TTC549 (cell line): ENCODE measurements around the gene SENP1.

Experiments used
- FAIRE-seq: peaks from 2 replicates; lab custom pipeline; 2012; peaks lifted over from hg19 to GRCh38; lab: Jason Lieb, UNC

SENP1 gene

DNA sequence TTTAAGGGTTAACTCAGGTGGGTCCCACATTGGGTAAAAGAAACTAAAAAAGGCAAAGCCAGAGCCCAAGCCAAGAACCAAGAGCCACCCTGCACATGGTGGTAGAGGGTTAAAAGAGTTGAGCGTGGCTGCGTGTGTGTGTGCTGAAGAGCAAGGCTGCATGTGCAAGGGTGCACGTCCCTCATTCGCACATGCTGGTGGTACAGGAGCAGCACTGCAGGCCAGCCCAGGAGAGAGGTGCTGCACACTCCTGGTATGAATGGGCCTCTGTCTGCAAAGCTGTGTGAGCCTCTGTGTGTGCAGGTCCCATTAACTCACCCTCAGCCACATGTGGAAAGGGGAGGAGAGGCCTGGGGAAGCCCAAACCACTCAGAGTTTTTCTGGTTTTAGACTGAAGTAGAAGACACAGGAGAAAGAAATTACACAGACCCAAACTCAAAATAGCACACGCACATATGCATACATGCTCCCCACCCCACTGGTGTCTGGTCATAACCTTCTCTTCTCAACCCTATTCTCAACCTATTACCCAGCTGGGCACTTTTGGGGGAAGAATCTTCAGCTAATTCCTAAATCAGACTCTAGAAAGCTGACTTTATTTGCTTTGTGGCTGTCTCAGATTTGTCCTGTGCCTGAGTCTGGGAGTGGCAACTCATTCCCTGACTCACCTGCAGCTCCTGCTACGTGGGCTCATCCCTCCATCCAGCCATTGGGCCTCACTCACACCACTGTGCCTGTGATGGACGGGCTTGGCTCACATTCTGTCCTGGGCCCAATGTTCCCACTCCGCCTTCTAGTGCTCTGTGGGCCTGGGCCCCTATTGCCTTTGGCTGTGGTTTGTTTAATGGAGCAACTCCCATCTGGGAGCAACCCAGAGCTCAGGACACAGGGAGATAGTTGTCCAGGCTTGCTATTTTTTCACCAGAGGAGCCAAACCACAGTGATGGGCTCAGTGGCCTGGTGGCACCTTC lies 70.8 kb downstream of the SENP1 start:
- no peak for FAIRE-seq

DNA sequence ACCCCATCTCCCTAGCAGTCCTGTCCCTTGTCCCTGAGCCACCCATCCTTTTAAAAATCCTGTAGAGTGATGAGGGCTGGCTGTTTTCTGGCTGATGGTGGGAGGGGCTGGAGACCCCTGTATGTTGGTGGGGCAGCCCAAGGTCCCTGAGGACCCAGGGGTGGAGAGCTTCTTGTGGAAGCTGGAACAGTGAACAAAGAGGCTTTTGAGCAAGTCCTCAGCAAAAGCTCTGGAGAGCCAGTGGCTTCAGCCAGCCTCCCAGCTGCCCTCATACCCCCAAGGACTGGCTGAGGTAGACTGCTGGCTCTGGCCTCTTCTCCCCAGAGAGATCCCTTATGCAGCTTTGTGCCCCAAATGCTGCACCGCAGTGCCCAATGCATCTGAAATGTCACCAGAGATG lies 72.4 kb downstream of the SENP1 start:
- FAIRE-seq: no peak

DNA sequence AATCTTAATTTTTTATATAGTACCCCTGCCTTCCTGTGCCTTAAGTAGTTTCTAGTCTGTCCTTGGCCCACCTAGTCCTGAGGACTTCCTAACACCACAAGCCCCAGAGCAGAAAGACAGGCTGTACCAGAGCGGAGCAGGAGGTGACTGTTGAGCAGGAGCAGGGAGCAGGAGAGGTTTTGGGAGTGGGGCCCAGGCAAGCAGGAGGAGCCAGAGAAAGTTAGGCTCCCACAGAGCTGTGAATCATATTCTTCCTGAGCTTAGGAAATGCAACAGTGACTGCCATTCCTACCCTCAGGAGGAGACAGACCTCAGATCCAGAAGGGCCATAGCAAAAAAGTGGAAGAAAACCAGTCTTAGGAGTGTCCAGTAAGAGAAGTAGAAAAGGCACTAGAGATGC lies 73.3 kb downstream of the SENP1 start:
- no peak for FAIRE-seq

- no peak for FAIRE-seq
Observed at GRCh38 chr12:48031135-48031960, 74.5 kb downstream of the SENP1 start.

GRCh38 chr12:48030173-48030650 lies 75.7 kb downstream of the SENP1 start:
- no peak for FAIRE-seq

DNA sequence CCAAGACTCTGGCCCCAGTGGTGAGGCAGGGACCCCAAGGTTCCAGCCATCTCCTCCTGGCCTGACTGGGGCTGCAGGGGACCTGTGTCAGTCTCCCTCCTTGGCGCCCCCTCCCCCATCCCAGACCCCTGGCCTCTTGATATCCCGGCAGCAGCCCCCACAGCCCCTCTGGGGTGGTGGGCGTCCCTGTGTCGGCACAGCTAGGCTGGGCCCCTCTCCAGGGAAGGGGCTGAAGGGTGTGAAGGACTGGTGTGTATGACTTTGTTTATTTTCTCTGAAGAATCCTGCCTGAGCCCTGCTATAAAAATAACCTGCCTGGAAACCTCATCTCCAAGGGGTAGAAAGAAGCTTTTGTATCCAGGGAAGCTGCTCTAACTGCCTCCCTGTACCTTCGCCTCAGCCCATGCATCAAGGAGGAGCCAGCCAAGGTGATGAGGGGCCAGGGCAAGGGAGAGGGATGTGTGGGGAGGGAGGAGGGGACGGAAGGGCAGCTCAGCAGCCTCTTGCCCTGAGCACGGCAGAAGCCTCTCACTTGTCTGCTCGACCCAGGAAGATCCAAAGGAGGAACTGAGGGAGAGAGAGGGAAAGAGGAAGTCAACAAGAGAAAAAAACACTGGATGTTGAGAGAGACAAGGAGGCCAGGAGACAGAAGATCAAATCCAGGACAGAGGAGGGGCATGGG lies 76.2 kb downstream of the SENP1 start:
- FAIRE-seq: no peak

DNA sequence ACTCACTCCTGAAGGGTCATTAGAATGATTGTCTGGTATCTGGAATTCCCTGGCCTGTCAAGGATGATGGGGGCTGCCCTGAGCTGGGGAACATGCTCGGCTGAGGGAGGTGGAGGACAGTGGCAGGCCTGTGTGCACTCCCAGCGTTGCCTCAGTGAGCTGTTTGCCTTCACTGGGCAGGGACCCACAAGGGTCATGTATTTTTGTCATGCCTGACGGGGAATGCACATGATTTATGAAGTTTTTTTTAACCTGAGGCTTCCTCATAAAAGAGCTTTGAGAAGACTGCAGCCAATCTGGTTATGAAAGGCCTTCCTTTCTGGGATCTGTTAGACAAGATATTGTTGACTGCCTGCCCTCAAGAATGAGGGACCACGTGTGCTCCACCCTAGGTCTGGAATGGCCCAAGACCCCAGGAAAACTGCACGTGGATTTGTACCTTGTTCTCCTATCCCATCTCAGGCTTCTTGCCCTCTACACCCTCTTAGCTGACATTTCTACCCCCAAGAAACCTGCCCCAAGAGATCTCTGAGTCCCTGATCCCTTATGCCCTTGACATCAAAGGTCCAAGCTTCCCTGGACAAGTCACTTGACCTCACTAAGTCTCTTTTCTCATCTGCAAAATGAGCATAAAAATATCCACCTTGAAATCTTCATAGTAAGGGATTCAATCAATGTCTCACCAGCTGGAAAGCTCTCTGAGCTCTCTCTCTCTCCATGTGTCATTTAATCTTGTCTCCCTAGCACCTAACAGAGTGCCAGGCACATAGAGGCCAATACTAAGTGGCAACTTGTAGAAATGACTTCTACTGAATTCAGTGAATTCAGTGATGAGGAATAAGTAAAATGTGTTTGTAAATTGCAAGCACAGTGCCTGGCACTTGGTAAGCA lies 77.1 kb downstream of the SENP1 start:
- FAIRE-seq: no peak

GRCh38 chr12:48027183-48028002 lies 78.5 kb downstream of the SENP1 start:
- no peak for FAIRE-seq

- FAIRE-seq: no peak
Observed at GRCh38 chr12:48026060-48026827, 79.6 kb downstream of the SENP1 start.

DNA sequence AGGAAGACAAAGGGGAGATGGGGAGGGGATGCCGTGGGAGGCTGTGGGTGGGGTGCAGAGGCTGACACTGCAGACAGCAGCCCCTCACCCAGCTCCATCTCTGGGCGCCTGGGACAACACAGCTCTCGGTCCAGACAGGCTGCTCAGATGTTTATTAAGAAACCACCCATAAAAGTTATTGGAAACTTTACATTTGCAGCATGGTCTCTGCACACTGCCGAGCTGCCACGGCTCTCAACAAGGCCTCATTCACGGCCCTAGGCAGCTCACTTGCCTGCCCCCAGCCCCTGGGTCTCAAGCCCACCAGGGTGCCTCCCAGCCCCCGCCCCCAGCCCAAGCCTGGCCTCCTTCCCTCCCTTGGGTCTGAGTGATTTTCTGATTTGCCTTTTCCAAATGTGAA lies 80.6 kb downstream of the SENP1 start:
- FAIRE-seq: no peak

DNA sequence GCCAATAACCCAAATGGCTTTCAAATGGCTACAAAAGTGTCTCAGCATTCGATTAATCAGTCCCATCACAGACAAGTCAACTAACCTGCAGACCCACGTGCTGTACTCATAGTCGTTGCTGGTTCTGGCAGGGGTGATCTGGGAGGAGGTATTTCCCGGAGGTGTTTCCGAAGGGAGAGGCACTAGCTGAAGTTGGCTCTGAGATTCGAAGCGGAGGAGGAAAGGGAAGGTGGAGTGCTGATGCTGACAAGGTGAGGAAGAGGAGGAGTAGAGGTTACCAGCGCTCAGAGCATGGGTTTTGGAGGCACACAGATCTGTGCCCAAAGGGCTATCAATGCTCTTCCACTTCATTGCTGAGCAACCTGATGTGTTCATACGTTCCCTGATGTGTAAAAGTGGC lies 81.1 kb downstream of the SENP1 start:
- FAIRE-seq: no peak

DNA sequence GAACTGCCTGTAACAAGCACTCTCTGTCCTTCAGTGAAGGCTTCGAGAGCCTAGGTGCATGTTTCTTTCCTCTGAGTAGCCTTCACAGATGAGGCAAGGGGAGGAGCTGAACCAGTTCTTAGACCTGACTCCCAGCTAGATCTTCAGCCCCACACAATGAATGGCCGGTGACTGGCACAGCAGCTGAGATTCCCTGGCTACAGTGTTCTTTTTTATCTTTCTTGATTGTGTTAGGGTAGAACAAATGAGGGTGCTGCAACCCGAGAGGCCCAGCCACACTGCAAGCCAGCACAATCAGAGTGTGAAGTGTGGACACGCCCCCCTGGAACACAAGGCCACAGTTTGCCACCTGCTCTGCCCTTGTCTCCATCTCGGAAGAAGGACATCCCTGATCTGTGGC lies 82.5 kb downstream of the SENP1 start:
- no peak for FAIRE-seq

DNA sequence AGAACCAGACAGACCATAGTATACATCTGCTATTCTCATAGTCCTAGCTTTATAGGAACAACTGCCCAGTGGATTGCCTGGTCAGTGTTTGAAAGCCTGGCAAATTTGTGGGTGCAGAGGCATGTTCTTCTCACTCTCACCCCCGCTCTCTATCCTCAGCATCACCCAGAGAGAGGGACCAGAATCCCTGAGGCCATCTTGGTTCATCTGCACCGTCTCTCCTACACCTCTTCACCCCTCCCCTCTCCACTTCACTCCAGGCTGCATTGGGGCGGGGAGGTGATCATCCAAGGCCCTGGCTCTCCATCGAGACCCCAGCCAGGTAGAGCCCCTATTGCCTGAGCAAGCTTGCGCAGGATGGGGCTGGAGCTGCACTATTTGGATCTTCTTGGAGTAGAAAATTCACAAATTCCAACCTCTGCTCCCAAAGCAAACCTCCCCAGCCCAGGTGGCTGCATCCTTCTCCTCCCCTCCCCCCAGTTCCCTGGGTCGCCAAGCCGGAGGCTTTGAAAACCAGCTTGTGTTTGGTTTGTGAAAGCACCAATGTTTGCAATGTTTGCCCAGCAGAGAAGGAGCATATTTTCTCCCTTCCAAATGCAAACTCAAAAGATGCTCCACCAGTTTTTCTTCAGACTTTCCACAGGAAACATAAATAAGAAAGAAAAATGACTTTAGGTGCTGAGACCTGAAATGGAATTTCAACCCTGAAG lies 83.0 kb downstream of the SENP1 start:
- no peak for FAIRE-seq

DNA sequence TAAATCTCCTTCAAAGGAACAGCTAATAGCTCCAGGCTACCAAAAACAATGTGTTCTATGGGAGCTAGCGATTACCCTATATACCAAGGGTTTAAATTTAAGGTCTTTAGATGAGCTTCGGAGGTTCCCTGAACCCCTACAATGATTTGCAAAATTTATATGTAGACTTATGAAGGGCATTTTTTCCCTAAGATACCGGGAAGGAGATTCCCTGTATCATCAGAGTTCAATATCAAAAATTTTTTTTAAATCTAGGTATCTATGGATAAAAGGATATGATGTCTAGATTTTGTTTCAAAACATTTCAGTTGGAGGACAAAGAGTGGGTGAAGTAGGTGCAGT lies 83.7 kb downstream of the SENP1 start:
- no peak for FAIRE-seq

- no peak for FAIRE-seq
Observed at GRCh38 chr12:48021485-48022179, 84.2 kb downstream of the SENP1 start.

DNA sequence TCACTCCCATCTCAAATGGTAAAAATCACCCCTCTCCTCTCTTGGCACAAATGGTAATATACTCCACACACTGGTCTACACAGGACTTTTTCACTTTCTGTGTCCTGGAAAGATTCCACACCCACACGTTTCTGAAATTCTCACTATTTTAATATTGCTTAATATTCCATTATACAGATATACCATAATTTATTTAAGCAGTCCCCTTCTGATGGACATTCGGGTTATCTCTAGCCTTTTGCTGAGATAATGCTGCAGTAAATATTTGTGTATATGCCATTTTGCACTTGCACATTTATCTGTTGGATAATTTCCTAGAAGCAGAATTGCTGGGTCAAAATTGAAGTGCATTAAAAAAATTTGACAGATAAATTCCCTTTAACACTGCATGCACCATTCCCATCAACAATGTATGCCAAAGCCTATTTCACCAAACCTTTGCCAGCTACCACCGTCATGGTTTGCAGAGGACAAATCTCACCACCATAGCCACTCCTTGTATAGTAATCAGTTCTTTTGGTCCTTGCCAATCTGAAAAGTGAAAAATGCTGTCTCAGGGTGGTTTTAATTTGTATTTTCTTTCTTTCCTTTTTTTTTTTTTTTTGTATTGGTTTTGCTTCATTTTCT lies 86.1 kb downstream of the SENP1 start:
- no peak for FAIRE-seq

DNA sequence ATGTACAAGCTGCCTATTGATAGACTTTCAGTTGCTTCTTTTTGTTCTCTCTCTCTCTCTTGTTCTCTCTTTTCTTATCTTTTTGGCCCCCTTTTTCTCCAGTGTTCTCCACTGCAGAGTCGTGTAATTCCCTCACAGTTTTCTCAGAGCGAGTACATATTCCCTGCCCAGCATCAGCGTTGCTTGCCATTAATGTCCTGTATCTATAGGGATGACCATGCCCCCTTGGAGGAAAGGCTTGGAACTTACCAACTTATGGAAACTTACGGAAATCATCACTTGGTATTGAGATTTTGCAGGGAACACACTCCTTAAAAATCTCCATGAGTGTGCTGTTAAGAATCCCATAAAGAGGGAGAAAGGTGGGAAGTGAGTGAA lies 87.3 kb downstream of the SENP1 start:
- no peak for FAIRE-seq

DNA sequence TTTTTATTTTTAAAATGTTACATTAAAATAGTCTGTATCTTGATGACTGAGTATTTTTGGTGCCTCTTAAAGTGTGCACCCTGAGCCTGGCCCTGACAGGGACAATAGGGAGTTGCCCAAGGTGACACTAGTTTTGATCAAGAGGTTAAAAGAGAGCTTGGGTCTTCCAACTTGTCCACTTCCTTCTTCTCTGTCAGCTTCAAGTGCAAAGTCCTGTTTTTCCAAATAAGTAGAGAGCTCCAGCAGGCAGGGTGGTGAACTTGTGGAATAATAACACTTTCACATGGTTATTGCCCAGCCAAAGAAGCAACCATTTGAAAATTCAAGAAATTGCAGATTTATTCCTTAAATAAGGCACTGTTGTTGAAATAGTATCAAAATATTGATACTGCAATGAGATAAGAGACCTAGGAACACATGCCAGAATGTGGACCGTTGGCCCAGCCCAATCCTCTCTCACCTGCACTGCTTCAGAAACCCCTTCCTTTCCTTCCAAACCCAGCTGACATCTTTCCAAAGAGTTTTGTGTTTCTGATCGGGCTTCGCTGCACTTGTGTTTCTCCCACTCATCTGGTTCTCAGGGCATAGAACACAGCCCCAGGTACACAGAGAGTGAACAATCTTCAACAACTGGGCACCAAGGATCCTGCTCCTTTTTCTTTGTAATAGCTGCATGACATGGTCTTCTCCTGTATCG lies 87.8 kb downstream of the SENP1 start:
- FAIRE-seq: no peak
